Measurements from ENCODE around the gene ZC3H4. TPM values are rescaled to one million over a fixed set of nuclear protein-coding genes. Genes with fewer than 3 reads are reported as not detected.

The ZC3H4 gene
- total RNA-seq, 1 donor from 2014 or later: 50.3 TPM

DNA sequence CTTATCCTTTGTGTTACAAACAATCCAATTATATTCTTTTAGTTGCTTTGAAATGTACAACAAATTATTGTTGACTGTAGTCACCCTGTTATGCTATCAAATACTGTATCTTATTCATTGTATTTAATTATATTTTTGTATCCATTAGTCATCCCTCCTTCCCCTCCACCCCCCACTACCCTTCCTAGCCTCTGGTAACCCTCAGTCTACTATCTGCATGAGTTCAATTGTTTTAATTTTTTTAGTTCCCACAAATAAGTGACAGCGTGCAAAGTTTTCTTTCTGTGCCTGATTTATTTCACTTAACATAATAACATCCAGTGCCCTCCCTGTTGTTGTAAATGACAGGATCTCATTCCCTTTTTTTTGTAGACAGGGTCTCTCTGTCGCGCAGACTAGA, 21.6 kb upstream of the ZC3H4 start:
- peaks cover 10% of the 10 kb centered on the region for H3K9me3 Mint-ChIP-seq (ENCODE audit: unreplicated experiment)
- H3K4me3 Mint-ChIP-seq (ENCODE audit: unreplicated experiment): peak overlapping the region; percentile 52

DNA sequence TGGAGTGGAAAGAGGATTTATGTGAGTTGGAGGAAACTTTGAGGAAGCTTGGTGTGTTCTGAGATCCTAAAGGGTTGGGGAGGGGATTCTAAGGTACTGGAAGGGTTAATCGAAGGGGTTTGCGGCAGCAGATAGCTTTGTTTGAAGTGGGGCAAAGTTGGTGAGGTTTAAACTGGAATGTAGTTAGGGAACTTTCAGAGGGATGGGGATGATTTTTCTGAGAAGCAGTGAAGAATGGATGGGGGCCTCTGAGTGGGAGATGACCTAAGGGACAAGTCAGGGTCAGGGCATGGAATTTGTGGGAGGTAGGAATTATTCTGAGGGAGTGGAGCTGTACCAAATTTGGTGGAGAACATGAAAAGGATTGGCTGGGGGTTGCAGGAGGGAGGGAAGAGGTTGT, 21.0 kb upstream of the ZC3H4 start:
- Mint-ChIP-seq H3K27ac (ENCODE audit: unreplicated experiment) (peak overlapping the region; percentile 48), H3K4me3 (ENCODE audit: unreplicated experiment) (no peak overlapping the region), H3K27me3 (ENCODE audit: unreplicated experiment) (peaks cover 14% of the 10 kb centered on the region), H3K9me3 (ENCODE audit: unreplicated experiment) (peaks cover 10% of the 10 kb centered on the region), H3K36me3 (ENCODE audit: unreplicated experiment) (peaks cover 4% of the 10 kb centered on the region), H3K4me1 (ENCODE audit: low read depth, unreplicated experiment) (peaks cover 11% of the 10 kb centered on the region)
- TF ChIP-seq, protein P1, sequence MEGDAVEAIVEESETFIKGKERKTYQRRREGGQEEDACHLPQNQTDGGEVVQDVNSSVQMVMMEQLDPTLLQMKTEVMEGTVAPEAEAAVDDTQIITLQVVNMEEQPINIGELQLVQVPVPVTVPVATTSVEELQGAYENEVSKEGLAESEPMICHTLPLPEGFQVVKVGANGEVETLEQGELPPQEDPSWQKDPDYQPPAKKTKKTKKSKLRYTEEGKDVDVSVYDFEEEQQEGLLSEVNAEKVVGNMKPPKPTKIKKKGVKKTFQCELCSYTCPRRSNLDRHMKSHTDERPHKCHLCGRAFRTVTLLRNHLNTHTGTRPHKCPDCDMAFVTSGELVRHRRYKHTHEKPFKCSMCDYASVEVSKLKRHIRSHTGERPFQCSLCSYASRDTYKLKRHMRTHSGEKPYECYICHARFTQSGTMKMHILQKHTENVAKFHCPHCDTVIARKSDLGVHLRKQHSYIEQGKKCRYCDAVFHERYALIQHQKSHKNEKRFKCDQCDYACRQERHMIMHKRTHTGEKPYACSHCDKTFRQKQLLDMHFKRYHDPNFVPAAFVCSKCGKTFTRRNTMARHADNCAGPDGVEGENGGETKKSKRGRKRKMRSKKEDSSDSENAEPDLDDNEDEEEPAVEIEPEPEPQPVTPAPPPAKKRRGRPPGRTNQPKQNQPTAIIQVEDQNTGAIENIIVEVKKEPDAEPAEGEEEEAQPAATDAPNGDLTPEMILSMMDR (IDR thresholded peaks at IDR 0.05; ENCODE audit: partially characterized antibody, unreplicated experiment): no peak
- no peak for DNase-seq

More for the DNA sequence above, 21.6 kb upstream of the ZC3H4 start:
- no peak for DNase-seq
- peaks cover 4% of the 10 kb centered on the region for H3K36me3 Mint-ChIP-seq (ENCODE audit: unreplicated experiment)
- peaks cover 14% of the 10 kb centered on the region for H3K27me3 Mint-ChIP-seq (ENCODE audit: unreplicated experiment)
- TF ChIP-seq, protein P1 (IDR thresholded peaks at IDR 0.05; ENCODE audit: partially characterized antibody, unreplicated experiment): no peak
- peaks cover 11% of the 10 kb centered on the region for H3K4me1 Mint-ChIP-seq (ENCODE audit: low read depth, unreplicated experiment)
- peak overlapping the region; percentile 70 for H3K27ac Mint-ChIP-seq (ENCODE audit: unreplicated experiment)

DNA sequence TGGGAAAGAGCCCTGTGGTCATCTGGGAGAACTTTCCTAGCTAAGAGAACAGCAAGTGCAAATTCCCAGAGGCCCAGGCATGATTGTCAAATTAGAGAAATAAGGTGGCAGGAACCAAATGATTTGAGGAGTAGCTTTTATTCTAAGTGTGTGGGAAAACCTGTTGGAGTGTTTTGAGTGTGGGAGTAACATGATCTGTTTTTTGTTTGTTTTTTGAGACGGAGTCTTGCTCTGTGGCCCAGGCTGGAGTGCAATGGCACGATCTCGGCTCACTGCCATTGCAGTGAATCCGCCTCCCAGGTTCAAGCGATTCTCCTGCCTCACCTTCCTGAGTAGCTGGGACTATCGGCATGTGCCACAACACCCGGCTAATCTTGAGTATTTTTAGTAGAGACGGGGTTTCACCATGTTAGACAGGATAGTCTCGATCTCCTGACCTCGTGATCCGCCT, 19.5 kb upstream of the ZC3H4 start:
- H3K36me3 Mint-ChIP-seq (ENCODE audit: unreplicated experiment): peaks cover 4% of the 10 kb centered on the region
- H3K9me3 Mint-ChIP-seq (ENCODE audit: unreplicated experiment): peaks cover 10% of the 10 kb centered on the region
- H3K27me3 Mint-ChIP-seq (ENCODE audit: unreplicated experiment): peaks cover 14% of the 10 kb centered on the region
- no peak overlapping the region for H3K27ac Mint-ChIP-seq (ENCODE audit: unreplicated experiment)
- peaks cover 11% of the 10 kb centered on the region for H3K4me1 Mint-ChIP-seq (ENCODE audit: low read depth, unreplicated experiment)
- TF ChIP-seq, protein P1 (IDR thresholded peaks at IDR 0.05; ENCODE audit: partially characterized antibody, unreplicated experiment): no peak
- DNase-seq: no peak
- H3K4me3 Mint-ChIP-seq (ENCODE audit: unreplicated experiment): peak overlapping the region; percentile 58

DNA sequence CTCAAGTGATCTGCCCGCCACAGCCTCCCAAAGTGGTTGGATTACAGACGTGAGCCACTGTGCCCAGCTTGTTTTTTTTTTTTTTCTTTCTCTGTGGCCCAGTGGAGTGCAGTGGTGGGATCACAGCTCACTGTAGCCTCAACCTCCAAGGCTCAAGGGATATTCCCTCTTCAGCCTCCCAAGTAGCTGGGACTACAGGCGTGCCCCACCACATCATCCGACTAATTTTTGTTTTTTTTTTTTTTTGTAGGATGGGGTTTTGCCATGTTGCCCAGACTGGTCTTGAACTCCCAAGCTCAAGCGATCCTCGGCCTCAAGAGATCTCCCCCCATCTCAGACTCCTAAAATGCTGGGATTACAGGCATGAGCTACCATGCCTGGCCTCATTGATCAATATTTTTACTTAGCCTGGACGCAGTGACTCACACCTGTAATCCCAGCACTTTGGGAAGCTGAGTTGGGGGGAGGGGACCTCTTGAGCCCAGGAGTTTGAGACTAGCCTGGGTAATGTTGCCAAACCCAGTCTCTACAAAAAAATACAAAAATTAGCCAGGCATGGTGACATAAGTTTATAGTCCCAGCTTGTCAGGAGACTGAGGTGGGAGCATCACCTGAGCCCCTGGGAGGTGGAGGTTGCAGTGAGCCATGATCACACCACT, 18.7 kb upstream of the ZC3H4 start:
- H3K36me3 Mint-ChIP-seq (ENCODE audit: unreplicated experiment): peaks cover 4% of the 10 kb centered on the region
- peak overlapping the region; percentile 100 for H3K4me3 Mint-ChIP-seq (ENCODE audit: unreplicated experiment)
- DNase-seq: no peak
- H3K9me3 Mint-ChIP-seq (ENCODE audit: unreplicated experiment): peaks cover 10% of the 10 kb centered on the region
- TF ChIP-seq, protein P1 (IDR thresholded peaks at IDR 0.05; ENCODE audit: partially characterized antibody, unreplicated experiment): no peak
- H3K27ac Mint-ChIP-seq (ENCODE audit: unreplicated experiment): no peak overlapping the region
- H3K27me3 Mint-ChIP-seq (ENCODE audit: unreplicated experiment): peaks cover 16% of the 10 kb centered on the region
- H3K4me1 Mint-ChIP-seq (ENCODE audit: low read depth, unreplicated experiment): peaks cover 11% of the 10 kb centered on the region

DNA sequence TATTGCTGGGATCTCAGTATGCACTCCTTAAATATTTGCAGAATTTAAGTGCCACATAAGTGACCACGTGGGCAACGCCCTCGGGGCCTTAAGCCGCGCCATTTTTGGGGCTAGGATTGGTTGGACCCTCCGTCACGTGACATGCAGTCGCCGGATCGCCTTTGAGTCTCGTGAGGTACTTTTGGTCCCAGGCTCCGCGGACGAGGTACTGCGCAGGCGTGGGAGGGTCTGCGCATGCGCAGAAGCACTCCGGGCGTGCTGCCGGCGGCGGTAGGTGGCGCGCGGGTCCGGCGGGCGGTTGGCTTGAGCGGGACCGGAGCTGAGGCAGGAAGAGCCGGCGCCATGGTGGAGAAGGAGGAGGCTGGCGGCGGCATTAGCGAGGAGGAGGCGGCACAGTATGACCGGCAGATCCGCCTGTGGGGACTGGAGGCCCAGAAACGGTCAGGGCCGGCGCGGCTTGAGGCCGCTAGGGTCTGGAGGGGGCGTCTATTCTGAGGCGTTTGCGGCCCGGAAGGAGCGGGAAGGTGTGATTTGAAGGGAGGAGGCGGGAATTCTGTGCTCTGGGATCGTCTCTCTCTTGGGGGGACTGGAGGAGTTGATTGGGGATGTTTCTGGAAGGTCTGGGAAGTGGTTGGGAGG, 17.1 kb upstream of the ZC3H4 start, which contains the start of gene SAE1:
Gene SAE1 (plus strand): TSS at position 247 of the 639 bp plus-strand sequence. CDS start 96 bp downstream, at position 343.
- Mint-ChIP-seq H3K4me3 (ENCODE audit: unreplicated experiment) (peak within 1 kb of the TSS; percentile 100), H3K4me1 (ENCODE audit: low read depth, unreplicated experiment) (peaks cover 11% of the 10 kb centered on the region)
- TF ChIP-seq, protein P1 (IDR thresholded peaks at IDR 0.05; ENCODE audit: partially characterized antibody, unreplicated experiment): no peak

More for the DNA sequence above, 17.1 kb upstream of the ZC3H4 start, which contains the start of gene SAE1:
- Mint-ChIP-seq H3K27me3 (ENCODE audit: unreplicated experiment) (peaks cover 16% of the 10 kb centered on the region), H3K36me3 (ENCODE audit: unreplicated experiment) (peaks cover 4% of the 10 kb centered on the region), H3K9me3 (ENCODE audit: unreplicated experiment) (peaks cover 10% of the 10 kb centered on the region), H3K27ac (ENCODE audit: unreplicated experiment) (peak within 1 kb of the TSS; percentile 93)
- DNase-seq: peak; percentile 97
